ENCODE results near the gene UNK.

Gene UNK

GRCh38 chr17:75835654-75835987 lies 51.0 kb downstream of the UNK start:
- ATAC-seq: no peak; the same call in 2 of the 3 replicates

DNA sequence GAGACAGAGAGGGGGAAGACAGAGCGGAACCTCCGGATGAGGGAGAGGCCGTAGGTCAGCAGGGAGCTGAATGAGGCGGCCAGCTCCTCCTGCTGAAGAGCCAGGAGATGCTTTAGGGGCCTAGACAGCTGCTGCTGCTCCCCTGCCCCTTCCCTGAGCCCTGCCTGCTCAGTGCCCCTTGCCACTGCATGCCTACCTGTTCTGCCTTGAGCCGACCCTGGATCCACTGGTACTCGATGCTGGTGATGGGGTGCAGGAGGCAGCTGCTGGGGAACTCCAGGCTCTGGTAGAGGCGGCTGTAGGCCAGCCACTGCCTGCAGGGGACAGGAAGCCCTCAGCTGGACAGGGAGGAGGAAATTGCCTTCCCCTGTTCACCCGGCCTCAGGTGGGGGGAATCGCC lies 52.0 kb downstream of the UNK start:
- TF ChIP-seq CSDC2 (CRISPR knock-in tag; IDR thresholded peaks at IDR 0.05) (no peak), TOX (CRISPR knock-in tag; IDR thresholded peaks at IDR 0.05; ENCODE audit: borderline replicate concordance) (no peak)
- no peak for ATAC-seq

More at GRCh38 chr17:75835654-75835987, 51.0 kb downstream of the UNK start:
- TF ChIP-seq ZNF565 (CRISPR knock-in tag; conservative IDR thresholded peaks at IDR 0.05; ENCODE audit: low read depth): no peak
- TF ChIP-seq CSDC2 (CRISPR knock-in tag; IDR thresholded peaks at IDR 0.05): no peak
- no peak for TF ChIP-seq ZFP30 (CRISPR knock-in tag; IDR thresholded peaks at IDR 0.05)
- no peak for TF ChIP-seq ISL1 (CRISPR knock-in tag; IDR thresholded peaks at IDR 0.05)

DNA sequence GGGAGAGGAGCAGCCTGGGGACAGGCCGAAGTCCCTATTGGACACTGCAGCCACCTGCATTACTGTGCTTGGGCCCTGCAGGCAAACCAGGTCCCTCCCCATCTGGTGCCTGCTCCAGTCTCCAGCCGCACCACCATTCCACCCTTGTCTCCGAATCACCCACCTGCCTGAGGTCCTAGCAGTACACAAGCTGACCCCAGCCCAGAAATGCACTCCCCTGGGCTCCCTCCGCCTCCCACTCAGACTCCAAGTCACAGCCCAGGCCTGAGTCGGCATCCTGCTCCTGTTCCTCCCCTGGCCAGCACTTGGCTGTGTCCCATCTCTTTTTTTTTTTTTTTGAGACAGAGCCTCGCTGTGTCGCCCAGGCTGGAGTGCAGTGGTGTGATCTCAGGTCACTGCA lies 53.3 kb downstream of the UNK start:
- no peak for ATAC-seq
- TF ChIP-seq ESRRG (CRISPR knock-in tag; IDR thresholded peaks at IDR 0.05) (no peak), OSR1 (CRISPR knock-in tag; IDR thresholded peaks at IDR 0.05) (no peak), GLIS3 (CRISPR knock-in tag; IDR thresholded peaks at IDR 0.05) (no peak), BACH2 (CRISPR knock-in tag; IDR thresholded peaks at IDR 0.05; ENCODE audit: borderline replicate concordance) (no peak), SNAI2 (CRISPR knock-in tag; IDR thresholded peaks at IDR 0.05) (no peak), ZFP30 (CRISPR knock-in tag; IDR thresholded peaks at IDR 0.05) (no peak), ZNF8 (CRISPR knock-in tag; IDR thresholded peaks at IDR 0.05) (no peak), ISL1 (CRISPR knock-in tag; IDR thresholded peaks at IDR 0.05) (no peak), PPARA (CRISPR knock-in tag; IDR thresholded peaks at IDR 0.05; ENCODE audit: borderline replicate concordance) (no peak)
- TF ChIP-seq, protein P1, sequence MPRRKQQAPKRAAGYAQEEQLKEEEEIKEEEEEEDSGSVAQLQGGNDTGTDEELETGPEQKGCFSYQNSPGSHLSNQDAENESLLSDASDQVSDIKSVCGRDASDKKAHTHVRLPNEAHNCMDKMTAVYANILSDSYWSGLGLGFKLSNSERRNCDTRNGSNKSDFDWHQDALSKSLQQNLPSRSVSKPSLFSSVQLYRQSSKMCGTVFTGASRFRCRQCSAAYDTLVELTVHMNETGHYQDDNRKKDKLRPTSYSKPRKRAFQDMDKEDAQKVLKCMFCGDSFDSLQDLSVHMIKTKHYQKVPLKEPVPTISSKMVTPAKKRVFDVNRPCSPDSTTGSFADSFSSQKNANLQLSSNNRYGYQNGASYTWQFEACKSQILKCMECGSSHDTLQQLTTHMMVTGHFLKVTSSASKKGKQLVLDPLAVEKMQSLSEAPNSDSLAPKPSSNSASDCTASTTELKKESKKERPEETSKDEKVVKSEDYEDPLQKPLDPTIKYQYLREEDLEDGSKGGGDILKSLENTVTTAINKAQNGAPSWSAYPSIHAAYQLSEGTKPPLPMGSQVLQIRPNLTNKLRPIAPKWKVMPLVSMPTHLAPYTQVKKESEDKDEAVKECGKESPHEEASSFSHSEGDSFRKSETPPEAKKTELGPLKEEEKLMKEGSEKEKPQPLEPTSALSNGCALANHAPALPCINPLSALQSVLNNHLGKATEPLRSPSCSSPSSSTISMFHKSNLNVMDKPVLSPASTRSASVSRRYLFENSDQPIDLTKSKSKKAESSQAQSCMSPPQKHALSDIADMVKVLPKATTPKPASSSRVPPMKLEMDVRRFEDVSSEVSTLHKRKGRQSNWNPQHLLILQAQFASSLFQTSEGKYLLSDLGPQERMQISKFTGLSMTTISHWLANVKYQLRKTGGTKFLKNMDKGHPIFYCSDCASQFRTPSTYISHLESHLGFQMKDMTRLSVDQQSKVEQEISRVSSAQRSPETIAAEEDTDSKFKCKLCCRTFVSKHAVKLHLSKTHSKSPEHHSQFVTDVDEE (CRISPR knock-in tag; IDR thresholded peaks at IDR 0.05): no peak

- TF ChIP-seq PPARA (CRISPR knock-in tag; IDR thresholded peaks at IDR 0.05; ENCODE audit: borderline replicate concordance): no peak
- TF ChIP-seq OSR1 (CRISPR knock-in tag; IDR thresholded peaks at IDR 0.05): no peak
- TF ChIP-seq, protein P1 (CRISPR knock-in tag; IDR thresholded peaks at IDR 0.05): no peak
- no peak for TF ChIP-seq ZFP30 (CRISPR knock-in tag; IDR thresholded peaks at IDR 0.05)
- TF ChIP-seq ISL1 (CRISPR knock-in tag; IDR thresholded peaks at IDR 0.05): no peak
- no peak for TF ChIP-seq CSDC2 (CRISPR knock-in tag; IDR thresholded peaks at IDR 0.05)
- TF ChIP-seq CSRNP3 (CRISPR knock-in tag; IDR thresholded peaks at IDR 0.05): no peak
- ATAC-seq: no peak
Observed at GRCh38 chr17:75838410-75838809, 53.8 kb downstream of the UNK start.

GRCh38 chr17:75839942-75840798 lies 55.6 kb downstream of the UNK start:
- TF ChIP-seq CSDC2 (CRISPR knock-in tag; IDR thresholded peaks at IDR 0.05): no peak
- no peak for TF ChIP-seq ZNF70 (CRISPR knock-in tag; IDR thresholded peaks at IDR 0.05)
- TF ChIP-seq ISL1 (CRISPR knock-in tag; IDR thresholded peaks at IDR 0.05): no peak
- no peak for TF ChIP-seq ESRRG (CRISPR knock-in tag; IDR thresholded peaks at IDR 0.05)
- no peak for TF ChIP-seq ZFP3 (CRISPR knock-in tag; IDR thresholded peaks at IDR 0.05)
- no peak for TF ChIP-seq OSR1 (CRISPR knock-in tag; IDR thresholded peaks at IDR 0.05)
- no peak for TF ChIP-seq POU6F1 (CRISPR knock-in tag; IDR thresholded peaks at IDR 0.05; ENCODE audit: borderline replicate concordance, low read depth)
- ATAC-seq: no peak

Measured in SK-N-SH treated with all-trans-retinoic acid at 6 μM for 48 hours (cell line).